GM21786 (cell line): ENCODE measurements around the gene ANKRD42.
"Not testable (repeated sequence)": the region's sequence is repeated elsewhere in the genome, so short reads cannot be mapped to it uniquely, and the experiment has no call there.

Source experiments
- ATAC-seq: cut with Tn5 transposase; IDR thresholded peaks from one replicate; pipeline ENCODE4 v1.9.1; 2021; ENCODE audit not compliant: unreplicated experiment

ANKRD42 gene

DNA sequence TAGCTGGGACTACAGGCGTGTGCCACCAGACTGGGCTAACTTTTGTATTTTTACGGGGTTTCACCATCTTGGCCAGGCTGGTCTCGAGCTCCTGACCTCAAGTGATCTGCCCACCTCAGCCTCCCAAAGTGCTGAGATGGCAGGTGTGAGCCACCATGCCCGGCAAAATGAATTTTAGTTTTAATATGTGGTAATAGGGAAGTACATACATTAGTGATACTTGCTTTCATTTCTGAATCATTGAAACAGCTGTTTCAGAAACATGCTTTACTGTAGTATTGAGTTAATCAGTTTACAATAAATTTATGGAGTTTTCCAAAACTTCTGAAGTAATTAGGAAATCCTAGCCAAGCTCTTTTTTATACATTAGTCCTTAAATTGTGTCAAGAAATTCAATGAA is 21.0 kb upstream of the ANKRD42 start:
- ATAC-seq, result no peak

GRCh38 chr11:83174008-83174407 is 19.5 kb upstream of the ANKRD42 start:
- ATAC-seq, result peak; percentile 57

- ATAC-seq, result no peak
Observed at GRCh38 chr11:83175815-83176214, 17.7 kb upstream of the ANKRD42 start.

GRCh38 chr11:83181815-83182214 is 11.7 kb upstream of the ANKRD42 start:
- no peak for ATAC-seq

GRCh38 chr11:83185767-83186166 is 7.7 kb upstream of the ANKRD42 start:
- no peak for ATAC-seq

- ATAC-seq, result no peak
Observed at GRCh38 chr11:83187465-83187864, 6.0 kb upstream of the ANKRD42 start.

DNA sequence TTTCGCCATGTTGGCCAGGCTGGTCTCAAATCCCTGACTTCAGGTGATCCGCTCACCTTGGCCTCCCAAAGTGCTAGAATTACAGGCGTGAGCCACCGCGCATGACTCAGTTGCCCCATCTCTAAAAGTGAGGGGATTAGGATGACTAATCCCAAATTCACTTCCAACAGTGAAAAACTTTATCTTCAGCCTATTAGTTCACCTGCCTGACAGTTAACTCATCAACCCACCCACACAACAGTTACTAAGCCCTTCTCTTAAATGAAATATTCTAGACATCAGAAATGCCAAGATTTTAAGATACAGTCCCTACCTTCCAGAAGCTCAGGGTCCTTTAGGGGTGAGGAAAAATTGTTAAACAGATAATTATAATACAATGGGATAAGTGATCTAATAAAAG is 2.0 kb upstream of the ANKRD42 start:
- ATAC-seq, result no peak

GRCh38 chr11:83191986-83192385 is 1.5 kb upstream of the ANKRD42 start:
- no peak for ATAC-seq

DNA sequence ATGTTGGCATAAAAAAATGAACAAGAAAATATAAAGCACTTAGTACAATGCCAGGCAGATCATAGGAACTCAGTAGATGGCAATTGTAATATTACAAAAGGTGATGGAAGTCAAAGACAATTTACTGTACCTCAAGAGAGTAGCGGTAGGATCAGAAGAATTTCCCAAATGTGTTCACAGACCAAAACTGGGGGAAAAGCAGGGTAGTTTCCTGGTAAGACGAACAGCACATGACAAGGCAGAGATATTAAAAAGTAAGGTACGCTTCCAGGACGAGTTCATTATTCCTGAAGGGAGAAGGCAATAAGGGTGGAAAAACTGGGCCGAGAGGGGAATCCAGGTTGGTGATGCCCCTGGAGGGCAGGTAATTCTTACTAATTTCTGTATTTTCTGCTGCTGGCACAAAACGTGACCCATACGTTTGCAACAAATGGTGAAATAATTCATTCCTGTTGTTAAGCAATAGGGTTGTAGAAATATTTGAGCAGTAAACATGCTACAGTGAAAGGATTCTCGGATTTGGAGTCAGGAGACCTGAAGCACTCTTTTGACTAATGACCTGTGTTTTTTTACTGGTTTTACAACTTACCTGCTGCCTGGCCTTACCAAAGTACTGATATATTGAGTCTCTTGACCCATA is 786 bp upstream of the ANKRD42 start:
- ATAC-seq, result no peak

DNA sequence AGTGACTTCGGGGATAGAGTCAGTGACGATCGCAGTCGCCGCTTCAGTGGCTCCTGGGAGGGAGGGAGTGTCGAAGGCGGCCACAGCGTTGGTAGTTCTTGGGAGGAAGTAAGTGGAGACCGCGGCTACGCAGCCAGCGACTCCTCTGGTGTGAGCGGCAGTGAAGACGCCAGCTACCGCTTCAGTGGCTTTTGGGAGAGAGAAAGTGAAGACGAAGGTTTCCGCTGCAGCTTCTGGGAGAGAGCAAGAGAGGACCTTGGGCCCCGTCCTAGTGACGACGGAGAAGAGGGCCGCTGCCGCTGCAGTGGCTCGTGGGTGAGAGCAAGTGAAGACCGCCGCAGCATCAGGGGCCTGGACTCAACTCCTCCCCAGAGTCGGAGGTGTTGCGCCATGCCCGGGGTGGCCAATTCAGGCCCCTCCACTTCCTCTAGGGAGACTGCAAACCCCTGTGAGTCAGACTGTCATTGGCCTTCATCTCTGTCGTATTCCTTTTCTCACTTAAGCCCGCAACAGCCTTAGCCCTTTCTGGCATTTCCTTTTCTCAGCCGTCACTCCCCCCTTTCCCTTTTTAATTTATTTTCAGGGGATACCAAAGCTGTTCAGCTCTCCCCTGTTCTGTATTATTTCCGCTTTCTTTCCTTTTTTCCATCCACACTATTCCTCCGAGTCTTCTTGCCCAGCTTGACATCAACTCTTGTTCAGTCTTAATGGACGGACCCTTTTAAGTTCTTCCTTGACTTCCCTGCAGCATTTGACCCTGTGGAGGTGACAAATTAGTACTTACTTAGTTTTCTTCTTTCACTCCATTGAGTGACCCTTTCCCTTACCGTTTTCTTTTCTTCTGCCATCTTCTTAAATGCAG is 1.0 kb downstream of the ANKRD42 start:
- ATAC-seq, result peak; percentile 47

GRCh38 chr11:83195143-83195466 is 1.6 kb downstream of the ANKRD42 start:
- no peak for ATAC-seq

- no peak for ATAC-seq
Observed at GRCh38 chr11:83195649-83196048, 2.1 kb downstream of the ANKRD42 start.

DNA sequence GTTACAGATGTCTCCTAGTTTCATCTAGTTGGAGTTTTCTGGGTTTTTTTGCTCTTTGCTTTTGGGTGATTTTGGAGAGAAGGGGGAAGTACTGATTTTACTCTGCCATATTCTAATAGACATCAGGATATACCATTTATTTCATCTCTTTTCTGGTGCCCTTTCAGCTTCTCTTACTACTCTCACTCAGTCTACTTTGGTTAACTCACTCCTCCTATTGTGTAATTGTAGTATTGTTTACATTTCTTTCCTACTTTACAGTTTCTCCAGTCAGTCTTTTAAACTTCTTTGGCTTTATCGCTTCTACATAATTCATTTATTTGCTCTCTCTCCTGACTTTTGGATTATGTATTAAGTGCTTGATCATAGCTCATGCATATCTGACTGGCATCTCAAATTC is 6.5 kb downstream of the ANKRD42 start:
- no peak for ATAC-seq

GRCh38 chr11:83205608-83206185 is 12.2 kb downstream of the ANKRD42 start:
- no peak for ATAC-seq

DNA sequence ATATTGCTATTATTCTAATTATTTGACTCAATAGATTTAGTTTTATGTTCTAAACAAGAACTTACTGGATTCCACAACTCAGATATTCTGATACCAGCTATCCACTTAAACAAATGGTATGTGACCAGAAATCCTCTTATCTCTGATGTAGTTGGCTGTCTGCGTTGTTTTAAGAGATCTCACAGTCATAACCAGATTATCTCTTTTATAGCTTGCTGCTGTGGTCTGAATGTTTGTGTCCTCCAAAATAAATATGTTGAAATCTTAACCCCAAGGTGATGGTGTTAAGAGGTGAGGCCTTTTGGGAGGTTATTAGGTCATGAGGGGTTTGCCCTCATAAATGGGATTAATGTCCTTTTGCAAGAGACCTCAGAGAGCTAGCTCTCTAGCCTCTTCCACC is 12.7 kb downstream of the ANKRD42 start:
- ATAC-seq, result no peak

- ATAC-seq, result not testable (repeated sequence)
Observed at GRCh38 chr11:83206771-83207382, 13.4 kb downstream of the ANKRD42 start.

DNA sequence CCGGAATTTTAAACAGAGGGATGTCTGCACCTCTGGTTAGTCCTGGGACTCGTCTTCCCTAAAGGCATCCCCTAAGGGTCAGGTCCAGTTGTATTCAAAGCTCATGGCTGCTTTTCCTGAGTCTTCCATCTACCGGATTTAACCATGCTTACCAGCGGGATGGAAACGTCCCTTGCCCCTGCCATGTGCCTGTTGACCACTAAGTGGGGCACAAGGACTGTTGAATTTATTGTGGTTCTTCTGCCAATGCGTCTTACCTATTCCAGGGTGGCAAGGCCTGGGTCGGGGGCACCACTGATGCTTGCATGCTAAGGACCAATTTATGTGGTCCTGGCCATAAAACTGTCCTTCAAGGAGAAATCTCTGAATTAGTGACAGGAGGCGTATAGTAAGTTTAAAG is 25.6 kb downstream of the ANKRD42 start:
- ATAC-seq, result no peak

DNA sequence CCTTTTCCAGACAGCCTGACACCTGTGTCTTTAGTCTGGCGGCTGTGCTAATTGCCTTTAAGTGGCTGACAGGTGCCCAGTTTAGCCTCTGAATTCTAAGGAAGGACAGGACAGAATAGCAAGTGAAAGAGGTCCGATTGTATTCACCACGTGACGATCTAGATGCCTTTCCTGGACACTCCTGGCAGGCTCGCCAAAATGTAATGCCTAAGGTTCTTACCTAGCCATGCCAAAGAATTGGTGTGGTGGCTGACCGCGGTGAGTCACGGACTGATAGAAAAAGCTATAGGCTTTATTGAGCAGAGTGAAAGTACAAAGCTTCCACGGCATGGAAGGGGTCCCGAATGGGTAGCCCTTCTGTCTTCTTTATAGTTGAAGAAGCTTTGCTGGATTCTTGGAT is 26.7 kb downstream of the ANKRD42 start:
- no peak for ATAC-seq

- ATAC-seq, result no peak
Observed at GRCh38 chr11:83221694-83222093, 28.2 kb downstream of the ANKRD42 start.

- ATAC-seq, result no peak
Observed at GRCh38 chr11:83222499-83222898, 29.0 kb downstream of the ANKRD42 start.

DNA sequence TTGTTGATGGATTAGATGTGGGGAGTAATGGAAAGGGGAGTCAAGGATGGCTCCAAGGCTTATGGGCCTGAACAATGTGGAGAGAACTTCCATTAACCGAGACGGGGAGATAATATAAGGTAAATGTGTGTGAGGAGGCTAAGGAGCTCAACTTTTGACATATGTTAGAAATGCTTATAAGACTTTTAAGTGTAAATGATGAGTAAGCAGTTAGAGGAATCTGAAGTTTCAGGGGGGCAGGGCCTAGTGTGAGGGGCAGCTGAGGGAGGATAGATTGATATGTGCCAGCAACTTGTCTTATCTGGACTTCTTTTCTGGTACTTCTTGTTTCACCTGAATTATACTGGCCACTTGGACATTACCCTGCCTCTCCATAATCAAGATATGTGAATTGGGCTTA is 29.9 kb downstream of the ANKRD42 start:
- no peak for ATAC-seq

DNA sequence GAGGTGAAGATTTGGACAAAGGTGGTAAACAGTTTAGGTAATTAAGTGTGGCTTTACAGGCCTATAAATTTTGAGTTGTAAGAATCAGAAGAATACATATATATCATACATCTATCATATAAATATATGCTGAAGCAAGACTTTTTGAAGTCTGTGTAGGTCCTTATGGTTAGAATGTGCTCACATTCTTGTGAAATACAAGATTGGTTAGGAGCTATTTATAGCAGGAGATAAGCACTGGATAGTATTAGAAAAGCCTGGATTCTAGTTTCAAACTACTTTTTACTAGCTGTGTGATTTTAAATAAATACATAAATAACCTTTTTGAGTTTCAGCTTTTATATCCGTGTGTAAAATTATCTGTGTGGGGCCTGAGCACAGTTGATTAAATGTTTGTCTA is 42.3 kb downstream of the ANKRD42 start:
- no peak for ATAC-seq
